K562 (cell line): ENCODE results near the gene KLKB1. TPM values are rescaled to one million over a fixed set of nuclear protein-coding genes. Genes with fewer than 3 reads are reported as not detected.

ENCODE experiments used
- BCLAF1 ChIP-seq, 2 experiments: fragments of 450-650 bp in 1 of 2; IDR thresholded peaks; 2 replicates each; pipeline ENCODE4 v1.6.1; 2011 to 2017; ENCODE audit warnings: low read depth in 2 of 2, antibody characterized with exemption in 1 of 2, borderline replicate concordance in 1 of 2, low read length in 1 of 2, mild to moderate bottlenecking in 1 of 2, mixed read lengths in 1 of 2; ENCODE audit not compliant: control insufficient read depth in 1 of 2
- ELF2 ChIP-seq: fragments of 250-450 bp; sonication (Bioruptor Pico); IDR thresholded peaks from 2 replicates; pipeline ENCODE4 v1.5.0; 2021; ENCODE audit warnings: mild to moderate bottlenecking
- HSF4 ChIP-seq: fragments of 250-450 bp; sonication (Bioruptor Pico); IDR thresholded peaks from 2 replicates; pipeline ENCODE4 v2.1.2; 2022; ENCODE audit warnings: mild to moderate bottlenecking, moderate library complexity, borderline replicate concordance
- MXI1 ChIP-seq: IDR thresholded peaks from 2 replicates; pipeline ENCODE4 v1.6.1; 2011; ENCODE audit warnings: low read depth, mild to moderate bottlenecking, improper control_type of control experiment, low read length
- PTBP1 ChIP-seq: fragments of 200-400 bp; formaldehyde crosslinking; IDR thresholded peaks from 2 replicates; pipeline ENCODE4 v1.6.1; 2017; ENCODE audit warnings: low read depth, low read length
- THAP12 ChIP-seq: fragments of 250-450 bp; sonication (Bioruptor Pico); IDR thresholded peaks from 2 replicates; pipeline ENCODE4 v1.9.0; 2021; ENCODE audit warnings: mild to moderate bottlenecking, inconsistent platforms
- THRB ChIP-seq: fragments of 450-650 bp; formaldehyde crosslinking; conservative IDR thresholded peaks from 2 replicates; pipeline ENCODE4 v1.4.0; 2022; ENCODE audit warnings: mild to moderate bottlenecking, missing genetic modification characterization
- ZNF212 ChIP-seq: fragments of 450-650 bp; formaldehyde crosslinking; IDR thresholded peaks from 2 replicates; pipeline ENCODE4 v1.4.0; 2020; ENCODE audit warnings: mild to moderate bottlenecking
- ZNF239 ChIP-seq: fragments of 250-450 bp; sonication (Bioruptor Pico); IDR thresholded peaks from 2 replicates; pipeline ENCODE4 v1.4.0; 2020; ENCODE audit warnings: mild to moderate bottlenecking
- polyA plus RNA-seq, 8 experiments: library from polyadenylated mRNA; depleted of rRNA in 4 of 8; stranded (reverse) in 5 of 8; unstranded in 3 of 8; fragments of >200 nt; fragmentation: Nextera tagmentation in 2 of 8; fragmentation: Illumina TruSeq in 1 of 8; extraction: Ambion mirVana in 2 of 8; extraction: Trizol in 1 of 8; gene quantifications; 2 replicates each; pipeline versions ENCODE4 v1.2.1 to v1.2.3, GENCODE V29; 2011 to 2014; ENCODE audit warnings: inconsistent platforms in 1 of 8, missing spikeins in 1 of 8
- total RNA-seq, 7 experiments: library from RNA; depleted of rRNA in 6 of 7; stranded (reverse); fragments of >200 nt in 6 of 7; fragmentation: Illumina TruSeq in 2 of 7; extraction: Trizol in 2 of 7; gene quantifications; 2 replicates each; pipeline versions ENCODE4 v1.2.1 to v1.2.3, GENCODE V29; 2011 to 2021; ENCODE audit warnings: low replicate concordance in 1 of 7

KLKB1 gene
- total and polyA plus RNA-seq, 9 of the 15 experiments (the other 6 are each of a cell fraction or from before 2014, with no cell fraction given), result 0.27 TPM; not detected in 8

- TF ChIP-seq BCLAF1 (IDR thresholded peaks at IDR 0.05; ENCODE audit: borderline replicate concordance in 1 of 2, control insufficient read depth in 1 of 2, low read depth in 2 of 2, low read length in 1 of 2) (no peak), HSF4 (no peak), ELF2 (CRISPR knock-in tag) (no peak), ZNF212 (CRISPR knock-in tag) (no peak), PTBP1 (no peak), THRB (CRISPR knock-in tag) (no peak), THAP12 (CRISPR knock-in tag) (no peak), ZNF239 (CRISPR knock-in tag) (no peak), MXI1 (no peak)
Observed at GRCh38 chr4:186221624-186222023, 5.7 kb upstream of the KLKB1 start (continued).
